Coronary artery (tissue), 2 donors: Measurements from ENCODE around the gene ENPP6.
"Not testable (repeated sequence)": the region's sequence is repeated elsewhere in the genome, so short reads cannot be mapped to it uniquely, and the experiment has no call there.

Source experiments
- DNase-seq: peaks from one replicate; pipeline ENCODE4 v3.0.0-alpha.2; 2017; ENCODE audit warnings: low spot score
- H3K27ac ChIP-seq, 2 donors: fragments of 200-600 bp; sonication (generic); one replicate each; pipeline ENCODE4 v1.5.1; 2016 to 2019
- H3K4me3 ChIP-seq: fragments of 200-600 bp; sonication (generic); 2 replicates; pipeline ENCODE4 v1.5.1; 2016; ENCODE audit warnings: mild to moderate bottlenecking, moderate library complexity
- CTCF ChIP-seq: fragments of 200-600 bp; sonication (generic); IDR thresholded peaks from one replicate; pipeline ENCODE4 v1.5.1; 2019; ENCODE audit warnings: antibody characterized with exemption

Gene ENPP6

GRCh38 chr4:184053434-184053833 is 164.2 kb downstream of the ENPP6 start:
- DNase-seq = no peak
- Histone ChIP-seq H3K4me3 (no peak overlapping the region), H3K27ac (no peak overlapping the region)
- no peak for TF ChIP-seq CTCF

- Histone ChIP-seq H3K4me3 (no peak overlapping the region), H3K27ac (no peak overlapping the region)
- TF ChIP-seq CTCF = no peak
- DNase-seq = no peak
Observed at GRCh38 chr4:184052616-184053015, 165.1 kb downstream of the ENPP6 start.

- H3K27ac ChIP-seq, H3K4me3 ChIP-seq: not testable (repeated sequence)
Observed at GRCh38 chr4:184051262-184051661, 166.4 kb downstream of the ENPP6 start.

GRCh38 chr4:184046148-184046547 is 171.5 kb downstream of the ENPP6 start:
- no peak overlapping the region for H3K4me3 ChIP-seq
- no peak for DNase-seq
- TF ChIP-seq CTCF = no peak

More at GRCh38 chr4:184051262-184051661, 166.4 kb downstream of the ENPP6 start:
- DNase-seq = not testable (repeated sequence)

GRCh38 chr4:184041156-184041555 is 176.5 kb downstream of the ENPP6 start:
- Histone ChIP-seq H3K4me3 (no peak overlapping the region), H3K27ac (no peak overlapping the region)
- DNase-seq = no peak
- no peak for TF ChIP-seq CTCF

More at GRCh38 chr4:184046148-184046547, 171.5 kb downstream of the ENPP6 start:
- H3K27ac ChIP-seq = no peak overlapping the region

- Histone ChIP-seq H3K4me3 (peak overlapping the region; percentile 50), H3K27ac (no peak overlapping the region)
- DNase-seq = no peak
Observed at GRCh38 chr4:184039963-184040383, 177.7 kb downstream of the ENPP6 start.

More at GRCh38 chr4:184039963-184040383, 177.7 kb downstream of the ENPP6 start:
- no peak for TF ChIP-seq CTCF
